Measurements from ENCODE around the gene PRSS38.

DNA sequence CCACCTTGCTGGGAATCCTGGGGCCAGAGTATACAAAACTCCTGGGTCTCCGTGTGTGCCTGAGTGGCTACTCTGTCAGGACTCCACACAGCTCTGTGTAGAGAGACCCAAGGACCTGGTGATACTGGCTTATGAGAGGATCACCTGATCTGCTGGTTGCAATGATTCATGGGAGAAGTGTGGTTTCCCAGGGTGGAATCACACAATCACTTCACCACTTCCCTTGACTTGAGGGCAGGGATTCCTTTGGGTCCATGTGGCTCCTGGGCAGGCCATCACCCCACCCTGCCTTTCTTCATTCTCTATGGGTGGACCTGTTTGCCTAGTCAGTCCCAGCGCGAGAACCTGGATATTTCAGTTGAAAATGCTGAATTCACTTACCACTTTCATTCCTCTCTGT lies 13.3 kb downstream of the PRSS38 start:
- no peak for TF ChIP-seq EZH2 (IDR thresholded peaks at IDR 0.05; ENCODE audit: low read depth)
- TF ChIP-seq, protein P1, sequence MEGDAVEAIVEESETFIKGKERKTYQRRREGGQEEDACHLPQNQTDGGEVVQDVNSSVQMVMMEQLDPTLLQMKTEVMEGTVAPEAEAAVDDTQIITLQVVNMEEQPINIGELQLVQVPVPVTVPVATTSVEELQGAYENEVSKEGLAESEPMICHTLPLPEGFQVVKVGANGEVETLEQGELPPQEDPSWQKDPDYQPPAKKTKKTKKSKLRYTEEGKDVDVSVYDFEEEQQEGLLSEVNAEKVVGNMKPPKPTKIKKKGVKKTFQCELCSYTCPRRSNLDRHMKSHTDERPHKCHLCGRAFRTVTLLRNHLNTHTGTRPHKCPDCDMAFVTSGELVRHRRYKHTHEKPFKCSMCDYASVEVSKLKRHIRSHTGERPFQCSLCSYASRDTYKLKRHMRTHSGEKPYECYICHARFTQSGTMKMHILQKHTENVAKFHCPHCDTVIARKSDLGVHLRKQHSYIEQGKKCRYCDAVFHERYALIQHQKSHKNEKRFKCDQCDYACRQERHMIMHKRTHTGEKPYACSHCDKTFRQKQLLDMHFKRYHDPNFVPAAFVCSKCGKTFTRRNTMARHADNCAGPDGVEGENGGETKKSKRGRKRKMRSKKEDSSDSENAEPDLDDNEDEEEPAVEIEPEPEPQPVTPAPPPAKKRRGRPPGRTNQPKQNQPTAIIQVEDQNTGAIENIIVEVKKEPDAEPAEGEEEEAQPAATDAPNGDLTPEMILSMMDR (conservative IDR thresholded peaks at IDR 0.05): no peak
